Ectodermal cell (in vitro differentiated cells): ENCODE data around the gene RAMP1.

Experiments used
- H3K27ac ChIP-seq: 2 replicates; pipeline ENCODE4 v1.7.0; 2013; ENCODE audit warnings: mild to moderate bottlenecking, low read depth, low read length; ENCODE audit not compliant: insufficient read depth, poor library complexity, severe bottlenecking
- H3K27me3 ChIP-seq: 2 replicates; pipeline ENCODE4 v1.7.0; 2013; ENCODE audit warnings: mild to moderate bottlenecking, low read length; ENCODE audit not compliant: insufficient read depth, control insufficient read depth, poor library complexity, severe bottlenecking
- H3K36me3 ChIP-seq: one replicate; pipeline ENCODE4 v1.7.0; 2013; ENCODE audit warnings: low read length; ENCODE audit not compliant: control insufficient read depth, insufficient read depth
- H3K4me1 ChIP-seq: one replicate; pipeline ENCODE4 v1.7.0; 2013; ENCODE audit warnings: low read length; ENCODE audit not compliant: control insufficient read depth, insufficient read depth
- H3K4me3 ChIP-seq: 2 replicates; pipeline ENCODE4 v1.7.0; 2013; ENCODE audit warnings: low read depth, low read length, control low read depth; ENCODE audit not compliant: insufficient read depth
- H3K9me3 ChIP-seq: 2 replicates; pipeline ENCODE4 v1.7.0; 2013; ENCODE audit warnings: mild to moderate bottlenecking, low read length, moderate library complexity; ENCODE audit not compliant: control insufficient read depth
- WGBS, 2 experiments: methylation state at CpG; one replicate each; pipeline ENCODE4 v1.1.7; 2013; ENCODE audit warnings: missing lambda C conversion rate in 2 of 2; 5-methylcytosine and 5-hydroxymethylcytosine counted together

RAMP1 gene

DNA sequence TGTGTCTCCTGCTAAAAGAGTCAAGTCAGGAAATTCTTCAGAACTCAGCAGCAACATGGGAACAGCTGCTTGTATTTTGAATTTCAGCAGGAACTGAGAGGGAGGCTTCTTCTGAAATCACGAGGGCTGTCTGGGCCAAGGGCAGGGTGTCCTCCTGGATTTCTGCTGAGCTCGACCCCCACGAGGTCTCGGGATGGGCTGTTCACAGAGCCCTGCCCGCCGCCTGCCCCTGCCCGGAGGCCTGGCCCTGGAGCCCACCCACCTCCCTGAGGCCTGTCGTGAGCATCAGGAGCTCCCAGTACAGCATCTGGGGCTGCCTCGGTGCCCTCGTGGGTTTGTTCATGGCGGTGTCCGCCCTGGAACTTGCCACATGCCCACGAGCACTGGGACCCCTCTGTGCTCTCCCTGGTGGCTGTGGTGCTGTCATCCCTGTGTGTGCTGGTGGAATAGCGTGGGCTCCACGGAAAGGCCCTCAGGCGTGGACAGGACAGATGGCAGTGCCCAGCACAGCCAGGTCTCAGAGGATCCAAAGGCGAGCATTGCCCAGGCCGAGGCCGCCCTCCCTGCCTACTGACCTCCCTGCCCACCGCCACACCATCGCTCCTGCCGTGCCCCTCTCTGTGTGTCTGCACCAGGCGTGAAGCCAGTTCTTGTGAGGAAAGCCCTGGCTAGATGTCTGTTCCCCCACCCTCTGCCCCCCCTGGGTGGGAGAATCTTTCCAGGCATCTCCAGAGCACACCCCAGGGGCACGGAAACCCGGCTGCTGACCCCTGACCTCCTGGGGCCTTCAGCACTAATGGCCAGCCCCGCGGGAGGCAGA, 25.9 kb downstream of the RAMP1 start:
- Histone ChIP-seq H3K4me3 (no peak overlapping the region), H3K4me1 (no peaks in the 10 kb centered on the region), H3K27ac (no peak overlapping the region), H3K36me3 (no peaks in the 10 kb centered on the region), H3K27me3 (no peaks in the 10 kb centered on the region), H3K9me3 (no peaks in the 10 kb centered on the region)
- 91% methylated on average over 27 of the region's 27 CpGs for WGBS, 2 experiments

DNA sequence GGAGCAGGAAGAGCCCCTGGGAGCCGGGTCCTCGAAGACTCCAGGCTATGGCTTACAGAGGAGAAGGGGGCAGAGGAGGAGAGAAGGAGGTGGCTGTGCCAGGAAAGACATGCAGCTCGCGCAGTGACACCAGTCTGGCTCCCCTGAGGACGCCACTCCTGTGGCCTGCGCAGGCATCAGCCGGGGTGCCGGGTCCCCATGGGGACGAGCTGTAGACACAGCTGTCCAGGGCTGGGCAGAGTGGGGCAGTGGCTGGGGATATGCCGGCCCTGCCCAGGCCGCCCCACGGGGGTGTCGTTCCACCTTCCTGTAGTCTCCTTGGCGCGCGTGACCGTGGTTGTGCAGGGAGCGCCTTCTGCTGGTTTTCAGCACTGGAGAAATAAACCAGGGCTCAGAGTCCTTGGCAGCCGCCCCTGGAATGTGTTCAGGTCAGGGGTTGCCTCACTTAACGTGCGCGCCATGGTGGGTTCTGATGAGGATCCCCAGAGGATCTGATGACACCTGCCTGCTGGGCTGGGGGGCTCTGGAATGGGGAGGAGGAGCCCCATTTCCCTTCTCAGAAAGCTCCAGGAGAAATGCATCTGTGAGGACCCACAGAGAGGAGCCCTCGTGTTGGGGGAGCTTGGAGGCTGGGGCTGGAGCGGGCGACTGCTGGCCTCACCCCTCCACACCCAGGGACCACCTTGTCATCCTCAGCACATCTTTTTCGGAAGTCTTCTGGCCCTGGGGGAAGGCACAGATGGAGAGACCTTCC, 26.7 kb downstream of the RAMP1 start:
- H3K4me3 ChIP-seq: no peak overlapping the region
- no peaks in the 10 kb centered on the region for H3K4me1 ChIP-seq
- H3K36me3 ChIP-seq: no peaks in the 10 kb centered on the region
- H3K27me3 ChIP-seq: no peaks in the 10 kb centered on the region
- H3K9me3 ChIP-seq: no peaks in the 10 kb centered on the region
- WGBS, 2 experiments: 92 to 95% methylated on average over 26 of the region's 26 CpGs
- H3K27ac ChIP-seq: no peak overlapping the region

DNA sequence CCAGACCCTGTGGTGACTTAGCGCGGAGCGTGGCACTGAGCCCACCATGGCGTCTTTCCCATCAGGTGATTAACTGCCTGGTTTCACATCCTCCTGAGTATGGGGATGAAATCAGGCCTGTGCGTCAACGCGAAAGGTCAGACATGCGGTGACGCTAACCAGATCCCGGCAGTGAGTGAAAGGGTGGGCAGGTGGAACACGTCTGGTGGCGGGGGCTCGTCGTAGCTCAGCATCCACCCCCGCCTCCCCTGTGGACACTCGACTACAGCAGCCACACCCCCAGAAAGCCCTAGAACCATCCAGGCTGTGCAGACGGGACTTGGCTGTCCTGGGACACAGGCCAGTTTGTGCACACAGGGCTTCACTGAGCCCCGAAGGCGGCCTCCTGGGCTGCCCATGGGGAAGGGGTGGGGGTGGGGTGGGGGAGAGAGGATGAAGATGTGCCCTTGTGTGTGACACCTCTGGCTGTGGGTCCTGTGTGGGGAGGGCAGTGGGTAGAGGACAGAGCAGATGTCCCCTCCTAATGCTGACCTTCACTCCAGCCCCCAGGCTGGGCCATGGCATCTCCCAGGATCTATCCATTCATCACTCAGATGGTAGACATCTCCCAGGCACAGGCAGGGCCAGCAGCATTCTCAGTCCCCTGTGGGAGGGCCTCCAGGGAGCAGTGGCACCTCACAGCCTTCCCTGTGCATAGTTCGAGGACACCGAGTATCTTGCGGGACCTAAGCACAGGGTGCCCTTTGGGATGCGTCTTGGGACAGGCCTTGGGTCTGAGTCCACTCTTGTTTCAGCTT, 27.5 kb downstream of the RAMP1 start:
- Histone ChIP-seq H3K27ac (no peak overlapping the region), H3K36me3 (no peaks in the 10 kb centered on the region), H3K4me3 (no peak overlapping the region), H3K4me1 (no peaks in the 10 kb centered on the region), H3K9me3 (no peaks in the 10 kb centered on the region), H3K27me3 (no peaks in the 10 kb centered on the region)
- 95 to 96% methylated on average over 23 of the region's 23 CpGs for WGBS, 2 experiments

DNA sequence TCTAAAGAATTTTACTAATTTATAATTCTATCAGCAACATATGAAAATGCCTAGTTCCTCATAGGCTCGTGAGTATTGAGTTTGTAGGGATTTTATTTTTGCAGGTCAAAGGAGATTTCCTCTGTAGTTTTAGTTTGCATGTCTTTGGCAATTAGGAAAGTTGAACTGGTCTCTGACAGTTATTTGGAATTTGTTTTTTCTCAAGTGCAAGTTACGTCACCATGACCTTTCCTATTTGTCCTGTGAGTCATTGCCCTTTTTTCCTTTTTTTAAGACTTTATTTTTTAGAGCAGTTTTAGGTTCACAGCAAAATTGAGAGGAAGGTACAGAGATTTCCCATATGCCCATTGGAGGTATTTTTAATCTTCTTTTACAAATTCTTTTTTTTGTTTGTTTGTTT, 29.0 kb downstream of the RAMP1 start:
- Histone ChIP-seq H3K27ac (no peak overlapping the region), H3K4me3 (no peak overlapping the region), H3K36me3 (no peaks in the 10 kb centered on the region), H3K4me1 (no peaks in the 10 kb centered on the region), H3K27me3 (no peaks in the 10 kb centered on the region), H3K9me3 (no peaks in the 10 kb centered on the region)
- WGBS, 2 experiments: 88 to 95% methylated on average over 2 of the region's 2 CpGs

DNA sequence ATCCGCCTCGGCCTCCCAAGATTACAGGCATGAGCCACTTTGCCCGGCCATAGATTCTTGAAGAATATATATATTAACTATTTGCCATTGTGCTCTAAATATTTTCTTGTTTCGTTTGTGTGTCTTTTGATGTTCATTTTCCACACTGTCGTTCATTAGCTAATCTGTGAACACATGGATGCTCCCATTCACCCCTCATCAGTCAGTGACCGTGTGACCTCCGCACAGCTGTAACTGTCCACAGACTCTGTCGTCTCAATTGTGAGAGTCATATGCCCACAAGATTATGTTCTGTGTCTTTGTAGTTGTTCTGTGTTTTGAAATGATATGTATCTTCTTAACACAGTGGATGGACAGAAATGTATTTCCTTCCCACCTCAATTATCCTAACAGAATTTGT, 29.6 kb downstream of the RAMP1 start:
- Histone ChIP-seq H3K9me3 (no peaks in the 10 kb centered on the region), H3K4me1 (no peaks in the 10 kb centered on the region), H3K27ac (no peak overlapping the region), H3K4me3 (no peak overlapping the region), H3K36me3 (no peaks in the 10 kb centered on the region), H3K27me3 (no peaks in the 10 kb centered on the region)
- 93% methylated on average over 7 to 8 of the region's 8 CpGs for WGBS, 2 experiments

DNA sequence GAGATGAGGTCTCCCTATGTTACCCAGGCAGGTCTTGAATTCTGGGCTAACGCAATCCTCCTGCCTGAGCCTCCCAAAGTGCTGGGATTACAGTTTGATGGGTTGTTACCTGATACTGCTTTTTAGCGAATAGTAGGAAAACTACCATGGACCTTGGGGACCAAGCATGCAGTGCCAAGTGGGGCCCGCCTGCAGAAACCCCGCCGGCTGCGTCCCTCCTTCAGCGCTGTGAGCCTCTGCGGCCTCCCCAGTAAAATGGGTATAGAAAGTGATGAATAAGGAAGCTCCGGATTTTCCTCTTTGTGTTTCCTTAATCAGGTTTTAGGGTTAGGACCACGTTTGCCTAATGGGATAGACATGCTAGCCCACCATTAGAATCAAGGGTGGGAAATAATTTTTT, 30.4 kb downstream of the RAMP1 start:
- WGBS, 2 experiments: 96 to 97% methylated on average over 10 of the region's 10 CpGs
- Histone ChIP-seq H3K4me3 (no peak overlapping the region), H3K4me1 (no peaks in the 10 kb centered on the region), H3K36me3 (no peaks in the 10 kb centered on the region), H3K27me3 (no peaks in the 10 kb centered on the region), H3K9me3 (no peaks in the 10 kb centered on the region), H3K27ac (no peak overlapping the region)

DNA sequence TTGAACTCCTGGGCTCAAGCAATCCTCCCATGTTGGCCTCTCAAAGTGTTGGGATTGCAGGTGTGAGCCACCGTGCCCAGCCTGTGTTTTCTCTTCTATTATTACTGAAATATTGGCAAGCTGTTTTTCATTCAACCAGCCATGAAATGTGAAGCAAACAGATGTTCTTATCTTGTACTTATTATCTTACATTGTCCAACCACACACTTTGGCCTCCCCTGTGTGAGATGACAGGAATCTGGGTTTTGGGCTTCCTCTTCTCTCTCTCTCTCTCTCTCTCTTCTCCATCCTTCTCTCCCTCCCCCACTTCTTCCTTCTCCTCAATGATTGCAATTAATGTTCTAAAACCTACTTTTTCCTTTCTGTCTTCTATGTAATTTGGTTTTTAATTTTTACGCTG, 33.1 kb downstream of the RAMP1 start:
- Histone ChIP-seq H3K27me3 (no peaks in the 10 kb centered on the region), H3K27ac (no peak overlapping the region), H3K4me3 (no peak overlapping the region)

DNA sequence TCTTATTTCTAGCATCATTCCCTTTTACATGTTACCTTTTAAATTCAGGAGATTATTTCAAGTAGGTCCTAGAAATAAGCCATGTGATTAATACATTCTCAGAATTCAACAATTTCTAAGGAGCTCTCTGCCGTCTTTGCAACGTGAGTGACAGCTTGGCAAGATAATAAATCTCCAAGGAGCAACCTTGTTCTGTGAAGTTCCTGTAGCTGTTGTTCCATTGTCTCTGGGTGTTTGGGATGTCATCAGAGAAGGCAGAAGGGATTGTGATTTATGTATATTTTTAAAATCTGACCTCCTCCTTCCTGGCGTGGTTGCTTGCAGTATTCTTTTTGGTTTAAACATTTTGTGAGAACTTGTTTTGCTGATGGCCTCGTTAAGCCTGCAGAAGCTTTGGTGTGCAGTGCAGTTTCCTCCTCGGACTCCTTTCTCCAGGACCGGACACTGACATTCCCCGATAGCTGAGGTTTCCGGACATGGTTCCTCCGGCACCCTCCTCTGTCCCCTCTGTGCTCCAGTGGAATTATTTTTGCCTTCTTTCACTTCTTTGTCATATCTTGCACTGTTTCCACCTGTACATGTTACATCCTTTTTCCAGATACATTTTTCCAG, 33.7 kb downstream of the RAMP1 start:
- Histone ChIP-seq H3K4me3 (no peak overlapping the region), H3K36me3 (no peaks in the 10 kb centered on the region), H3K27me3 (no peaks in the 10 kb centered on the region), H3K27ac (no peak overlapping the region), H3K9me3 (no peaks in the 10 kb centered on the region), H3K4me1 (no peaks in the 10 kb centered on the region)
- 89 to 92% methylated on average over 9 of the region's 9 CpGs for whole genome bisulfite sequencing, 2 experiments

More for the DNA sequence above, 33.1 kb downstream of the RAMP1 start:
- WGBS, 2 experiments: 87 to 95% methylated on average over 1 to 2 of the region's 2 CpGs
- H3K4me1 ChIP-seq: no peaks in the 10 kb centered on the region
- H3K9me3 ChIP-seq: no peaks in the 10 kb centered on the region
- no peaks in the 10 kb centered on the region for H3K36me3 ChIP-seq

DNA sequence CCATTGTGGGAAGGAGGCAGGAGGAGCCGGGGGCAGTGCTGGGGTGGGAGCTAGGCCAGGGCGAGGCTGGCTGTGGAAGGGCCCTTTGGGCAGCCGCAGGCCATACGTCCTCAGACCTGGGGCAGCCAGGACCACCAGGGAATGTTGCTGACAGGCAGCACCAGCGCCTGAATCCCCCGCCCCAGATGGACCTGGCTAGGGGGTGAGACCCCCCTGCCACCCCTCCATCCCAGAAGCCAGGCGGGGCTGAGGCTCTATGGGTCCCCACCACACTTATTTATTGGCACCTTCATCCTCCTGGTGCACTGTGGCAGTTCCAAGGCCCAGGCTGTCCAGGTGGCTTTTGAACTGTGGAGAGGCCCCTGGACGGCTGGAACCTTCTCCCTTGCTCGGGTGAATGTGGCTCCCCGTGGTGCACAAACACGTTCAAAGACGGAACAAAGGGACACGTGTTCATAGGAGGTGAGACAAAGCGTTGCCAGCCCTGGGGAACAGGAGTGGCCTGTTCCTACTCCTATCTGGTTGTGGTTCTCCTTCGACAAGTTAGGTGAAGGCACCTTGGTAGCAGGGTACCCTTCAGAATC, 35.1 kb downstream of the RAMP1 start:
- no peak overlapping the region for H3K27ac ChIP-seq
- H3K36me3 ChIP-seq: no peaks in the 10 kb centered on the region
- no peaks in the 10 kb centered on the region for H3K9me3 ChIP-seq
- H3K27me3 ChIP-seq: no peaks in the 10 kb centered on the region
- no peaks in the 10 kb centered on the region for H3K4me1 ChIP-seq
- 93 to 95% methylated on average over 15 of the region's 15 CpGs for WGBS, 2 experiments
- no peak overlapping the region for H3K4me3 ChIP-seq
